RWPE1 (cell line): ENCODE measurements around the gene B3GNT9.

Source experiments
- CTCF ChIA-PET: fragments of 350-600 bp; sonication (Branson Sonifier 250); formaldehyde crosslinking; extraction: SDS; loops from one replicate; lab custom pipeline; 2021; lab: Yijun Ruan, JAX
- POLR2A ChIA-PET: fragments of 400-600 bp; formaldehyde crosslinking; extraction: SDS; loops from one replicate; lab custom pipeline; 2020; ENCODE audit warnings: antibody characterized with exemption; ENCODE audit not compliant: low non-redundant PET; lab: Yijun Ruan, JAX
- DNase-seq: peaks from one replicate; pipeline ENCODE4 v3.0.0; 2012; ENCODE audit warnings: low spot score
- H3K27ac ChIP-seq: fragments of 450-650 bp; 2 replicates; pipeline ENCODE4 v1.5.1; 2017
- TF ChIP-seq, protein P1 (sequence below): fragments of 450-650 bp; conservative IDR thresholded peaks from 2 replicates; pipeline ENCODE4 v1.5.1; 2017; ENCODE audit warnings: low read depth, mild to moderate bottlenecking

B3GNT9 gene

GRCh38 chr16:67170949-67171649, 20.3 kb upstream of the B3GNT9 start:
- peak overlapping the region; percentile 98 for H3K27ac ChIP-seq
- DNase-seq: no peak
- POLR2A ChIA-PET: interaction anchor here (0.6 to 1.2 kb wide), 4 partner anchors 10 to 217 kb away, joined by 3 to 4 read pairs (median 4); partner anchors contain the start of gene B3GNT9
- TF ChIP-seq, protein P1, sequence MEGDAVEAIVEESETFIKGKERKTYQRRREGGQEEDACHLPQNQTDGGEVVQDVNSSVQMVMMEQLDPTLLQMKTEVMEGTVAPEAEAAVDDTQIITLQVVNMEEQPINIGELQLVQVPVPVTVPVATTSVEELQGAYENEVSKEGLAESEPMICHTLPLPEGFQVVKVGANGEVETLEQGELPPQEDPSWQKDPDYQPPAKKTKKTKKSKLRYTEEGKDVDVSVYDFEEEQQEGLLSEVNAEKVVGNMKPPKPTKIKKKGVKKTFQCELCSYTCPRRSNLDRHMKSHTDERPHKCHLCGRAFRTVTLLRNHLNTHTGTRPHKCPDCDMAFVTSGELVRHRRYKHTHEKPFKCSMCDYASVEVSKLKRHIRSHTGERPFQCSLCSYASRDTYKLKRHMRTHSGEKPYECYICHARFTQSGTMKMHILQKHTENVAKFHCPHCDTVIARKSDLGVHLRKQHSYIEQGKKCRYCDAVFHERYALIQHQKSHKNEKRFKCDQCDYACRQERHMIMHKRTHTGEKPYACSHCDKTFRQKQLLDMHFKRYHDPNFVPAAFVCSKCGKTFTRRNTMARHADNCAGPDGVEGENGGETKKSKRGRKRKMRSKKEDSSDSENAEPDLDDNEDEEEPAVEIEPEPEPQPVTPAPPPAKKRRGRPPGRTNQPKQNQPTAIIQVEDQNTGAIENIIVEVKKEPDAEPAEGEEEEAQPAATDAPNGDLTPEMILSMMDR: no peak
- CTCF ChIA-PET: interaction anchor here (0.7 to 1.4 kb wide), 4 partner anchors 14 to 29 kb away, joined by 3 to 9 read pairs (median 5); no protein-coding TSS in a partner anchor

DNA sequence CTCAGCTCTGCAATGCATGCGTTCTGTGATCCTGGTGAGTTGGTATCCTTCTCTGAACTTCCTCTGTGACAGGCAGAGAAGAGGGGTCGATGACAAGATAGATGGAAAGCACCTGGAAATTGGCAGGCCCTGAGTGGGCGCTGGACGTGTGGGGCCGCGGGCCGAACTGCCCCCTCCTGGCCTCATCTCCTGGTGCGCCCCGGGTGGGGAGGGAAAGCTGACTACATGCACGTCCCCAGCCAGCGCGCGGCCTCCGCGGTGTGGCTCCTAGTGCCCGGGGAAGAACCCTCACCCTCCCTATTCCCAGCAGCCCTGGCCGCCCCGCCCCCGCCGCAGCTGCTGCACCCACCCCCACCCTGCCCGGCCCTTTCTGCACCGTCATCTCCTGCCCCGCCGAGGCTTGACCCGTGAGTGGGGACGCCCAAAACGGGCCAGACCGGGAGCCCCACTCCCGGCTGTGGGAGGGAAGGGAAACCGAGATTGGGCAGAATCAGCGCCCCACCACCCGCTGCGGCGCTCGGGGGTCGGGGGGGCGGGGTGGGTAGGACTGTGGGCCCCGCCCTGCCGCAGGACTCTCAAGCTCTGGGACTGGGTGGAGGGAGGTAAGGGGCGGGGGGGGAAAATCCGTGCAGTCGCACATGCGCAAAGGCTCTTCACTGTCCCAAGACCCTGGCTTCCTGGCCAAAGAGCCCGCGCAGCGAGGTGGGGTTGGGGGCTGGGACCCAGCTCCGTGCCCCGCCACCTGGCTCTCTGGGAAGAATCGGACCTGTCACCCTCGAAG, 19.6 kb upstream of the B3GNT9 start, which contains the start of gene NOL3:
NOL3 (plus strand) TSS at position 371 of the 781 bp plus-strand sequence.
- peak; percentile 79 for DNase-seq
- ChIA-PET POLR2A (interaction anchor here (0.6 to 1.2 kb wide), 5 partner anchors 10 to 1374 kb away, joined by 3 to 4 read pairs (median 4); partner anchors contain the start of gene B3GNT9), CTCF (interaction anchor here (0.5 to 1.4 kb wide), 7 partner anchors 15 to 139 kb away, joined by 3 to 9 read pairs (median 4); partner anchors contain the start of genes E2F4 and EXOC3L1)
- peak within 1 kb of the TSS; percentile 98 for H3K27ac ChIP-seq
- TF ChIP-seq, protein P1: no peak

DNA sequence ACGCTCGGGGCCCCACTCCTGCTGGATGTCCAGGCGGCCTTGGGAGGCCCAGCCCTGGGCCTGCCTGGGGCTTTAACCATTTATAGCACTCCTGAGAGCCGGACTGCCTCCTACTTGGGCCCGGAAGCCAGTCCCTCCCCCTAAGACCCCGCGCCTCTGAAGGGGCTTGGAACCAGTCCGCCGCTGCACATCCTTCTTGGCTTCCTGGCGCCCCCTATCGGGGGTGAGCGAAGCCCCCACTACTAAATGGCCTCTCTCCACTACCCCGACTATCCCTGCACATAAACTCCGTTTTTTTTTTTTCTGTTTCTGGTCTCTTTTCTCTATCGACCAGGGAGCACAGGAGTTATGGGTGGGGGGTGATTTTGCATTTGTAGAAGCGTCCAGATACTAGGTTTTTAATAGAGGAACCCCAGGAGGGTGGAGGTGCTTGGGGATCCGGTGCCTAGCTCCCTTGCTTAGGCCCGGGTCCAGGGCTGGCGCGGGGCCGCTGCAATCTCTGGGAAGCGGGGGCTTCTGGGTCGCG, 18.9 kb upstream of the B3GNT9 start:
- H3K27ac ChIP-seq: peak overlapping the region; percentile 98
- DNase-seq: no peak
- TF ChIP-seq, protein P1: peak; percentile 65
- ChIA-PET CTCF (interaction anchor here (0.6 to 1.4 kb wide), 5 partner anchors 14 to 34 kb away, joined by 3 to 9 read pairs (median 6); partner anchors contain the start of genes E2F4 and EXOC3L1), POLR2A (interaction anchor here (1.2 kb wide), 1 partner anchor 9 kb away, joined by 4 read pairs; no protein-coding TSS in a partner anchor)

- ChIA-PET CTCF (interaction anchor here (1.3 to 1.7 kb wide), 2 partner anchors 14 to 24 kb away, joined by 4 to 6 read pairs; partner anchors contain the start of gene E2F4), POLR2A (no interaction called here)
- peak overlapping the region; percentile 98 for H3K27ac ChIP-seq
- DNase-seq: no peak
- TF ChIP-seq, protein P1: no peak
Observed at GRCh38 chr16:67169011-67169451, 18.2 kb upstream of the B3GNT9 start.

DNA sequence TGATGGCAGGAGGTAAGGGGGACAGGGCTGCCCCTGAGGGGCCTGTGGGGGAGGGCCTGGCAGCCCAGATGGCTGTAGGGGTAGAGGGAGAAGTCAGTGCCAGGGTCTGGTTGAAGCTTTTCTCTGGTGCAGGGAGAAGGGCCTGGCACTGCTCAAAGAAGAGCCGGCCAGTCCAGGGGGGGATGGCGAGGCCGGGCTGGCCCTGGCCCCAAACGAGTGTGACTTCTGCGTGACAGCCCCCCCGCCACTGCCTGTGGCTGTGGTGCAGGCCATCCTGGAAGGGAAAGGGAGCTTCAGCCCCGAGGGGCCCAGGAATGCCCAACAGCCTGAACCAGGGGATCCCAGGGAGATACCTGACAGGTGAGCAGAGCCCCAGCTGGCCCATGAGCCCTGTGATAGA, 16.8 kb upstream of the B3GNT9 start:
- CTCF ChIA-PET: interaction anchor here (0.6 to 1.7 kb wide), 2 partner anchors 12 to 147 kb away, joined by 3 to 6 read pairs; no protein-coding TSS in a partner anchor
- DNase-seq: no peak
- POLR2A ChIA-PET: no interaction called here
- TF ChIP-seq, protein P1: no peak
- H3K27ac ChIP-seq: peak overlapping the region; percentile 98
